Femur (tissue), 1 donor: ENCODE data around the gene CCDC146.
A peak's percentile ranks its signal among the peaks of the same experiment; 100 is the strongest.
"Not testable (repeated sequence)": the region's sequence is repeated elsewhere in the genome, so short reads cannot be mapped to it uniquely, and the experiment has no call there.

Experiments
- DNase-seq: peaks from one replicate; pipeline ENCODE4 v3.0.0-alpha.2; 2017

Gene CCDC146

GRCh38 chr7:77154917-77155464, 32.6 kb downstream of the CCDC146 start:
- not testable (repeated sequence) for DNase-seq

- not testable (repeated sequence) for DNase-seq
Observed at GRCh38 chr7:77155601-77156377, 33.4 kb downstream of the CCDC146 start.

DNA sequence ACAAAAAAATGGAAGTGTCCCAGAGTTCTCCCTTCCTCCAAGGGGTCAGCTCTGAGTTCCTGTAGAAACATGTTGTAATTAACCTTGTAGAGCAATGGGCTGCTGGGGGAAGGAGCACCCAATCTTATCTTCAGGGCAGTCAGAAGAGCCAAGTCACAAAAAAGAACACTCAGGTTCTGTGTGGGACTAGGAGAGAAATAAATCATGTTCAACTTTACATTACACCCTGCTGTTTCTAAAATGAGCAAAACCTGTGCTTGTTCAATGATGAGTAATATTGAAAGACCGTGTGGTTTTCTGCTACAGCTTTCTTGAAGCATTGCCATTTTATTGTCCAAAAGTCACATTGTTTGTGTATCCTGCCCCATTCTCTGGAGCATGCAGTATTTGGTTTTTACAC, 34.6 kb downstream of the CCDC146 start:
- not testable (repeated sequence) for DNase-seq

DNA sequence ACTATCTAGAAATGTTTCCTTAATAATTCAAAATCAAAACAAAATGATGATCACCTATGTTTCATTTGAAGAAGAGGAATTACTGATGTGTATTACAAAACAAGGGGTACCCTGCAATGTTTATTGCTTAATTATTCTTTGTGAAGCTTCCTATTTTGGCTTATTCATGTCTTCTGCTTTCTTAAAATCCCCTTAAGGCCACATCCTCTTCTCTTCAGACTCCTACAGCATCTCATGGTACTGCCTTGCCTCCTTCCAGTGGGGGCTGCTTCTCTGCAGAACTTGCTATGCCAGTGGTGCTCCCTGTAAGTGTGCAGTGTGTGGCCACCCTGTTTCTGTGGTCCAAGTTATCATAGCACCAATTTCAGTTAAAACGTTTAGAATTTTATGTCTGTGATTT, 35.0 kb downstream of the CCDC146 start:
- no peak for DNase-seq

DNA sequence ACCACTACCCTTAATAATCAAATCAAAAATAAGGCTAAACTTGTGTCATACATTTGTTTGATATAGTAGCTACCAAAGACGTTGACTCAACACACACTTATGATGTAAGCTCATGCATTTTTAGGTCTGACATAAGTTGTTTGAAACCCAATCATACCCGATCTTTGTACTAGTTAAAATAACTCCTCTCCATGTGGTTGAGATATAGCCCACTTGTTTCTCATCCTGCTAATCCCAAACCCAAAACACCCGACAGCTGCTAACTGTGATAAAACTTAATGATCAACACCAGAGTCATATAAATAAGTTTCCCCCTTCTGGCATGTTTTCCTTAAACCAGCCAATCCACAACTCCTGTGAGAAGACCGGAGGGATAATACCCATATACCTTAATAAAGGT, 48.7 kb downstream of the CCDC146 start:
- not testable (repeated sequence) for DNase-seq

DNA sequence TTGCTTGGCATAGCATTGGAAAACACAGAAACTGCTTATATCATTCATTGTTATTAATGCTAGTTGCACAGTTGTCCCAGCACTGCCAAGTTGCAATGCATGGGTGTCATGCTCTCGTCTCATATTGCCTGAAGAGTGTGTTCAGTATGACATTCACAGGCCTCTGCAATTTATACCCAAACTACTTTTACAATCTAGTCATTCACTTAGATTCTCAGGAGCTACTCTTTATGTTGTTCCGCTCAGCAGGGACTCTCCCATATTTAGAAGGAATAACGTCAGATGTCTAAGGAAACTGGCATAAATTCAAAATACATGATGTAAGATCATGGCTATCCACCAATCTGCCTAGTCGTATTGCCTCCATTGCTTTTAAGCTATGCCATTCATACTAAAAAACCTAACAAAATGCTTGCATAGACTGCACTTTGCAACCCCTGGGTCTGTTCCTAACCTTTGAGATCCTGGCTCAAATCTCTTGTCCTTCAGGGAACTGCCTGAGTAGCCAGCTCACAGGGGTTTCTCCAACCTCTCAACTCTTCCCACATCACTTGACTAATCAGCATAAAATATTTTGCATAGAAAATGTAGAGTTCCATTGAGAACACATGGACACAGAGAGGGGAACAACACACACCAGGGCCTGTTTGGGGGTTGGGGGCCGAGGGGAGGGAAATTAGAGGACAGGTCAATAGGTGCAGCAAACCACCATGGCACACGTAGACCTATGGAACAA, 50.2 kb downstream of the CCDC146 start:
- not testable (repeated sequence) for DNase-seq

GRCh38 chr7:77174418-77174817, 52.0 kb downstream of the CCDC146 start:
- not testable (repeated sequence) for DNase-seq

DNA sequence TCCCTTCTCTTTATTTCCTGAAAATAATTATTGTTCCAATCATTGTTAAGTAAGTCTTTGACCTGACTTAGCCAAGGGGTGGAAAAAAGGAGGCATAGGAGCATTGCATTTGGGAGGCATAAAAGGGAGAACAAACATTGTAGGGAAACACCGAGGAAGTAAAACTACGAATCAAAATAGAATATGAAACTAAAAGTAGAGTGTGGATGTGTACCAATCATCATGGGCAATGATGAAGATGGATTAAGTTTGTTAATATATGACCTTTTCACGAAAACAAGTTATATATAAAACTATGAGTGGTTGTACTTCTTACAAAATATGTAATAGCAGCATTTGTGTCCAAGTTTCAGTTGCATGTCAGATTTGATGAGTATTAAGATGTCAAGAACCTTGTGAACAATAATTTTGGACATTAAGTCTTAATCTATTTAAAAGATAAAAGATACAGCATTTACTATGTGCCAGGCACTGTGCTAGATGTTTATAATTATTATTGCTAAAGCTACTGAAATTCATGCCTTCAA, 52.9 kb downstream of the CCDC146 start:
- DNase-seq: not testable (repeated sequence)

GRCh38 chr7:77177321-77177904, 55.0 kb downstream of the CCDC146 start:
- not testable (repeated sequence) for DNase-seq

GRCh38 chr7:77178024-77178423, 55.6 kb downstream of the CCDC146 start:
- not testable (repeated sequence) for DNase-seq

DNA sequence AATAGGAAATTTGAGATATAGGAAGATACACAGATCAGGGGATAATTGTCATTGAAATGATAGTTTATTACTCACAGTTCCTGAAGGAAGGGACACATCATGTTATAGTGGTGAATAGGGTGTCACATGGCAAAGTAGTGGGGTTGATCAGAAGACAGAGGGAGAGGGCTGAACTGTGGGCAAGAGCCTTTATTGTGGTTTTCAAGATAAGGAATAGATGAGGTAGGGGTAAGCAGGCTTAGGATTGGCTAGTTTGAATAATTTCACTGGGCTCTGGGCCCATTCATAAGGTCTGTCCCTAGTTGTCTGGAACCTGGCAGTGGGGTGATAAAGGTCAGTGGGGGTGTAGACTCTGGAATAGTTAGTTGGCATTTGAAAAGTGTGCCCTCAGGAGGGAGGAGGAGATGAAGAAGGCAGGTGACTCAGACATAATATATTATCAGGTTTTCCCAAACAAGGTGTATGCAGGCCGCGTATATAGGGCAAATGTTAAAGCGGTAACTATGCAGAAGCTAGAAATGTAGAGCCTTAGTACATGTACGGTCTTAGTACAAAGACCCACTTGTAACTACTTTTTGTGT, 58.7 kb downstream of the CCDC146 start:
- no peak for DNase-seq

DNA sequence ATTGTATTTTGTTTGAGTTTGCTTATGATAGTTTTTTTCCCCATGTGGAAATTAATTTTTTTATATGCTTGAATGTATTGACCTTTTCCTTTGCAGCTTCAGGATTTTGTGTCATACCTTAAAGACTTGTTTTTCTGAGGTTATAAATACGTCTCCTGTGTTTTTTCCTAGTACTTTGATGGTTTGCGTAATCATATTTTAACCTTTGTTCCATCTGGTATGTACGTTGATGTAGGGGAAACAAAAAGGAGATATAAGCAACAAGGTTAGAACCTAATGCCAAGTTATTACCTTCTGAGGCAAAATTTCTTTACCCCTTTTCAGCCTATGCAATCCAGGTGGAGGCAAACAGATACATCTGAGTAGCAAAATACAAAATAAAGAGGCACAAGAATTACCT, 59.3 kb downstream of the CCDC146 start:
- DNase-seq: no peak

DNA sequence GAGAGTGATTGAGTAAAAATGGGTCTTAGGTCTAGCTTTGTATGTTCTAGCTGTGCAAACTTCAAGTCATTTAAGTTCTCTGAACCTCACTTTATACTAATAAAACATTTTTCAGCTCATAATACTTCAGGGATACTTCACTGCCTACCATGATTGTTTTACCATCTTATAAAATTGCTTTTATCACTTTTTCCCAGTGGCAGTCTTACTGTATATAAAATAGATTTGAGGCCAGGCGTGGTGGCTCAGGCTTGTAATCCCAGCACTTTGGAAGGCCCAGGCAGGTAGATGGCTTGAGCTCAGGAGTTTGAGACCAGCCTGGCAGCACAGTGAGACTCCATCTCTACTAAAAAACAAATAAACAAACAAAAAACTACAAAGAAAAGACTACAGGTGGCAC, 59.8 kb downstream of the CCDC146 start:
- no peak for DNase-seq

DNA sequence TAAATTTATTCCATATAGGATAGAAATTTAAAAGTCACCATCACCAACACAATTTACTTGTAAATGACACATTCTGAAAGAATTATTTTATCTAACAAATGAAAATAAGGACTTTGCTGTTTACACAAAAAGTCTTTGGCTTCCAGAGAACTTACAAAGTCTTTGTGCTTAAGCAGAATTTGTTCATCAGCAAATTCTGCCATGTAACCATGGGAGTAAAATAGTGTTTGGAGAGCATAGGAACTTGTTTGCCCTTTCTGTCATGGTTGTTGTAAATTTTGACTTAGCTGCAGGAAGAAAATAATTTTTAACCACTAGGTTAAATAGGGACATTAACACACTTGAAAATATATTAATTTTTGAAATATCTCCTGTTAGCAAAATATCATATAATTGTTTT, 62.0 kb downstream of the CCDC146 start:
- DNase-seq: no peak

DNA sequence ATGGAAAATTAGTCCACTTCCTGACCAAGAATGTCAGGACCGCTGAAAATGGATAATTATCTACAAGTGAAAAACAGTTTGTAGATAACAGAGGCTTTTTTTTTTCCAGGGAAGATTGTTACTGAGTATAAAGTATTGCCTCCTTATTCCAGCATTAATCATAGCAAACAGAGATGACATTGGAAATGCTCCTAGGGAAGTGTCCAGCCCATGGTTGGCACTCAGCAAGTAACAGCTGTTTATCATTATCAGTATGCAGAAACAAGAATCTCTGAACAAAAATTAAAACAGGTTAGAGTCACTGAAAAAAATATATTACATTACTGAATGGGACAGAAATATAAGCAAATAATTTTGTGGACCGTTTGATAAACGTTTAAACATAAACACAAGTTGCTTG, 62.6 kb downstream of the CCDC146 start:
- no peak for DNase-seq

DNA sequence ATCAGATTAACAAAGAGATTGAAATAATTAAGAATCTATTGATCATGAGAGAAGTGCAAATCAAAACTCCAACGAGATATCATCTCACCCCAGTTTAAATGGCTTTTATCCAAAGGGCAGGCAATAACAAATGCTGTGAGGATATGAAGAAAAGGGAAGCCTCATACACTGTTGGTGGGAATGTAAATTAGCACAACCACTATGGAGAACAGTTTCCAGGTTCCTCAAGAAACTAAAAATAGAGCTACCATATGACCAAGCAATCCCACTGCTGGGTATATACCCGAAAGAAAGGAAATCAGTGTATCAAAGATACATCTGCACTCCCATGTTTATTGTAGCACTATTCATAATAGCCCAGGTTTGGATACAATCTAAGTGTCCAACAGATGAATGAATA, 63.5 kb downstream of the CCDC146 start:
- DNase-seq: no peak

GRCh38 chr7:77188731-77189437, 66.5 kb downstream of the CCDC146 start:
- DNase-seq: no peak

- DNase-seq: no peak
Observed at GRCh38 chr7:77197141-77197540, 74.7 kb downstream of the CCDC146 start.

DNA sequence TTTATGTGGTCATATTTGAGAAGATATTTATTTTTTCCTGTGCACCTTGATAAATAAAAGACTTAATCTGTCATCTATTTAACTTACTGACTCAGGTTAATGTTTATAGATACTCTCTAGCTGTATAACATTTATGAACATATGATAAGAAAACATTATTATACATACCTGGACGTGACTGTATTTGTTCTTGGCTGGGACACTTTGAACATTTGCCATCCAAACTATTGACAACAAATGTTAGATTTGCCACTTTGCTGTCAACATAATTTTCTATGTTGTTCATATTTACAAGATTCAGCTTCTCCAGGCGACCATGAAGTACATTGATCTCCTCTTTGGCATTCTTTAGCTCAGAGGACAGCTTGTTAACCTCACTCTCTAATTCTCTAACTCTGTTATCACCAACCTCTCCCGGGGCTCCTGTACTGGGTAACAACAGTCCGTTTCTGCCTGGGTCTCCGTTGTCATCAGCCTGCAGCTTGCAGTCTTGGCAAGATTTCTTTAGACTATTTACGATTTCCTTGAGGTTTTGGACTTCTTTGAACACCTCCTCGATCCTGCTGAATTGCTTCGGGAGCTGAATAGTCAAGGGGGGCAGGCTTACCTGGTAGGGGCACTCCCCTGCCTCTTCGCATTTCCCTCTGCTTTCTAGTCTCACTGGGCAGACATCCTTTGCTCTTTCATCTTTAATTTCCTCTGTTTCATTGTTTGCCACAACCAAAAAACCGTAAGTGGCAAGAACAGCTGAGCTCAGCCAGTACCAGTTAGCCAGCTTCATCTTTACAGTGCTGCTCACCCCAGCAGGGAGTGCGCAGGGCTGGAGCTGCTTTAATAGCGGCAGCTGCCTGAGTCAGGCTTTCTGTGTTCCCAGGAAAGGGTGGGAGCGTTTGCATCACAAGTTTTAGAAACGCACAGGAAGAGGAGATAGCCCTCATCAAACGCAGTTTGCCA, 76.9 kb downstream of the CCDC146 start, which contains the start of gene FGL2:
Gene FGL2, minus strand, starts transcription at position 807 of the 954 bp plus-strand sequence. Its CDS starts 26 bp downstream, at position 781.
- peak; percentile 79 for DNase-seq

GRCh38 chr7:77200542-77200941, 78.1 kb downstream of the CCDC146 start:
- DNase-seq: no peak

- DNase-seq: peak; percentile 30
Observed at GRCh38 chr7:77202481-77202976, 80.1 kb downstream of the CCDC146 start.
